CD14-positive monocyte (primary cell): ENCODE data around the gene PHF13. TPM values are rescaled to one million over a fixed set of nuclear protein-coding genes. Genes with fewer than 3 reads are reported as not detected.

Source experiments
- DNase-seq, 3 donors: peaks; one replicate each; pipeline ENCODE4 v3.0.0-alpha.2; 2011 to 2022
- H2AFZ ChIP-seq: 2 replicates; pipeline ENCODE4 v1.6.0; 2012; ENCODE audit warnings: mild to moderate bottlenecking, low read depth, low read length, inconsistent platforms; ENCODE audit not compliant: insufficient read depth, poor library complexity, severe bottlenecking
- H3K27ac ChIP-seq, 2 donors: 1 replicate in 1 of 2; 2 replicates in 1 of 2; pipeline ENCODE4 v1.5.1; 2012 to 2013; ENCODE audit warnings: low read length in 2 of 2, control low read depth in 1 of 2, inconsistent platforms in 1 of 2, low read depth in 1 of 2, mild to moderate bottlenecking in 1 of 2
- H3K27me3 ChIP-seq, 2 donors: one replicate each; pipeline versions ENCODE4 v1.6.0 to v1.6.1; 2011 to 2013; ENCODE audit warnings: low read length in 2 of 2; ENCODE audit not compliant: control insufficient read depth in 2 of 2, insufficient read depth in 2 of 2
- H3K36me3 ChIP-seq, 2 donors: replicated peaks in 1 of 2; 1 replicate in 1 of 2; 2 replicates in 1 of 2; pipeline versions ENCODE4 v1.5.1 to v1.6.1; 2012 to 2013; ENCODE audit warnings: low read length in 2 of 2, control low read depth in 1 of 2, inconsistent platforms in 1 of 2, mild to moderate bottlenecking in 1 of 2; ENCODE audit not compliant: insufficient read depth in 2 of 2, control insufficient read depth in 1 of 2
- H3K4me1 ChIP-seq, 2 donors: 1 replicate in 1 of 2; 2 replicates in 1 of 2; pipeline versions ENCODE4 v1.5.1 to v1.6.1; 2012 to 2013; ENCODE audit warnings: low read length in 2 of 2, control low read depth in 1 of 2, inconsistent platforms in 1 of 2, mild to moderate bottlenecking in 1 of 2, moderate library complexity in 1 of 2; ENCODE audit not compliant: insufficient read depth in 2 of 2, control insufficient read depth in 1 of 2
- H3K4me2 ChIP-seq: replicated peaks from 2 replicates; pipeline ENCODE3; 2012; ENCODE audit warnings: low read length, moderate library complexity, mild to moderate bottlenecking; ENCODE audit not compliant: poor library complexity, severe bottlenecking; ENCODE audit errors: extremely low read depth
- H3K4me3 ChIP-seq, 3 experiments: fragments of 200-600 bp in 1 of 3; sonication (generic) in 1 of 3; replicated peaks in 1 of 3; 1 replicate in 2 of 3; 2 replicates in 1 of 3; pipeline ENCODE4 v1.5.1; 2011 to 2013; ENCODE audit warnings: low read length in 3 of 3, mild to moderate bottlenecking in 3 of 3, control low read depth in 2 of 3, low read depth in 2 of 3, inconsistent platforms in 1 of 3, moderate library complexity in 1 of 3
- H3K79me2 ChIP-seq: 2 replicates; pipeline ENCODE4 v1.6.0; 2012; ENCODE audit warnings: mild to moderate bottlenecking, control low read depth, inconsistent platforms, low read length, moderate library complexity; ENCODE audit not compliant: insufficient read depth
- H3K9ac ChIP-seq: 2 replicates; pipeline ENCODE4 v1.6.0; 2017; ENCODE audit warnings: low read length, mild to moderate bottlenecking; ENCODE audit not compliant: insufficient read depth, poor library complexity, severe bottlenecking
- H3K9me3 ChIP-seq, 2 donors: replicated peaks in 1 of 2; 1 replicate in 1 of 2; 2 replicates in 1 of 2; pipeline versions ENCODE4 v1.5.1 to v1.6.1; 2012 to 2013; ENCODE audit warnings: low read length in 2 of 2, control low read depth in 1 of 2; ENCODE audit not compliant: control insufficient read depth in 1 of 2, insufficient read depth in 1 of 2
- H4K20me1 ChIP-seq: 2 replicates; pipeline ENCODE4 v1.6.0; 2012; ENCODE audit warnings: mild to moderate bottlenecking, low read length, control low read depth, moderate library complexity; ENCODE audit not compliant: insufficient read depth
- H3K27ac Mint-ChIP-seq, 7 donors: one replicate each; pipeline ENCODE4 v1.8.0; 2020; ENCODE audit warnings: mild to moderate bottlenecking in 7 of 7, mixed read lengths in 7 of 7, moderate library complexity in 6 of 7, inconsistent platforms in 2 of 7
- H3K27me3 Mint-ChIP-seq, 3 donors: one replicate each; pipeline ENCODE4 v1.8.0; 2021 to 2022; ENCODE audit warnings: low read depth in 3 of 3, mild to moderate bottlenecking in 3 of 3, mixed read lengths in 3 of 3, moderate library complexity in 3 of 3, inconsistent platforms in 1 of 3
- H3K36me3 Mint-ChIP-seq, 2 donors: one replicate each; pipeline ENCODE4 v1.8.0; 2020; ENCODE audit warnings: mixed read lengths in 2 of 2, inconsistent platforms in 1 of 2, mild to moderate bottlenecking in 1 of 2
- H3K4me1 Mint-ChIP-seq: one replicate; pipeline ENCODE4 v1.8.0; 2020; ENCODE audit warnings: mild to moderate bottlenecking, mixed read lengths
- H3K4me3 Mint-ChIP-seq, 2 donors: one replicate each; pipeline ENCODE4 v1.8.0; 2020; ENCODE audit warnings: mild to moderate bottlenecking in 2 of 2, mixed read lengths in 2 of 2, moderate library complexity in 1 of 2
- H3K9me3 Mint-ChIP-seq, 7 donors: one replicate each; pipeline ENCODE4 v1.8.0; 2020 to 2022; ENCODE audit warnings: mixed read lengths in 7 of 7, mild to moderate bottlenecking in 6 of 7, moderate library complexity in 6 of 7, inconsistent platforms in 2 of 7
- CTCF ChIP-seq: fragments of 200-600 bp; IDR thresholded peaks from one replicate; pipeline ENCODE4 v1.8.0; 2022; ENCODE audit warnings: antibody characterized with exemption, mild to moderate bottlenecking
- WGBS: methylation state at CpG from one replicate; pipeline ENCODE4 v1.1.5; 2013; ENCODE audit warnings: missing lambda C conversion rate; ENCODE audit not compliant: insufficient coverage; 5-methylcytosine and 5-hydroxymethylcytosine counted together
- intact Hi-C, 2 donors: fragments of 100-400 bp; cut with micrococcal nuclease; formaldehyde crosslinking; loops; one replicate each; pipeline versions ENCODE4 v1.15.0 to v1.15.1; 2023
- polyA plus RNA-seq, 3 donors: library from polyadenylated mRNA; depleted of rRNA in 1 of 3; unstranded in 2 of 3; stranded (reverse) in 1 of 3; fragments of 300-500 nt in 2 of 3; fragments of >200 nt in 1 of 3; fragmentation: Illumina TruSeq in 2 of 3; gene quantifications; 1 replicate in 2 of 3; 2 replicates in 1 of 3; pipeline ENCODE4 v1.2.3, GENCODE V29; 2012 to 2021

PHF13 gene
- polyA plus RNA-seq, 3 donors, result 1.0 to 7.3 (median 1.7) TPM

DNA sequence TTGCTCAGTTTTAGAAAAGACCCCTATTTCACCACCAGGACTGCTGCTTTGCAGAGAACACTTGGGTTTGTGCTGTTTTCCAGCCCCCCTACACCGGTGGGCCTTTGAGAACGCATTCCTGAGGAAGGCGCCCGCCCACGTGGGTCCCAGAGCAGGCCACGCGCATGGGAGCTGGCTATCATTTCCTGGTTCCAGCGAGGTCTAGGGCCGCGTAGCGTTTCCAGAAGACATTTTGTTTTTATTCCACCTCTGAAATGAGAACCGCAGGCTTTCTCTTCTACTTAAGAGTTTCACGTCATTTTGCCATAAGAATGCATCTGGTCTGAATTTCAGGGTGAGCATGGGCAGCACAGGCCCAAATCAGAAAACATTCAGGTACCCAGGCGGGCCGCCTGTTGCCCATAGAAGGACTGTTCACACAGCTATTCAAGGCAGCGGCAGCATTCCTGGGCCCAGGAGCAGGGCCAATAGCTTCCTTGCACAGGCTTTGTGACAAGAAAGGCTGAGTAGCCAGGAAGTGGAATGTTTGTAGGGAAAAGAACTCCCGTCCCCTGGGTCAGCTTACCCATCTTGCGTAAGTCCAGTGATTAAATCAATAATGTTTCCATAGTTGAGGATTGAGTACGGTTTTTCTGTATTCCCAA, 9.5 kb upstream of the PHF13 start:
- Histone ChIP-seq H3K27me3 (no peaks in the 10 kb centered on the region), H3K9ac (peak overlapping the region; percentile 97), H3K36me3 (no peaks in the 10 kb centered on the region), H3K4me2 (peak overlapping the region; percentile 94), H3K4me3 (peak overlapping the region; percentile 58 to 93 (median 74)), H3K79me2 (peaks cover 34% of the 10 kb centered on the region), H2AFZ (peak overlapping the region; percentile 84), H3K27ac (peak overlapping the region; percentile 98 to 99), H4K20me1 (peaks cover 33% of the 10 kb centered on the region), H3K4me1 (peaks cover 31 to 45% of the 10 kb centered on the region in 2 donors), H3K9me3 (no peaks in the 10 kb centered on the region)
- H3K27ac Mint-ChIP-seq, result peak overlapping the region; percentile 97 to 99 (median 98)
- no peak for TF ChIP-seq CTCF
- 53% methylated on average over 14 of the region's 19 CpGs for WGBS
- H3K9me3 Mint-ChIP-seq, result no peaks in the 10 kb centered on the region
- peaks cover 0 to 6% of the 10 kb centered on the region in 2 donors for H3K36me3 Mint-ChIP-seq
- H3K27me3 Mint-ChIP-seq, result peaks cover 8 to 9% (median 9%) of the 10 kb centered on the region in 3 donors
- H3K4me3 Mint-ChIP-seq, result peak overlapping the region; percentile 86 to 87
- intact Hi-C loops, result loop anchor here in 1 of 2 donors (1.0 to 10.0 kb wide), 2 partner anchors 9 to 181 kb away; partner anchors contain the start of genes CAMTA1 and PHF13
- DNase-seq, result peak; percentile 28 to 41 (median 34)
- H3K4me1 Mint-ChIP-seq, result peaks cover 26% of the 10 kb centered on the region

GRCh38 chr1:6612641-6613360, 730 bp upstream of the PHF13 start:
- Mint-ChIP-seq H3K27ac (peak overlapping the region; percentile 72 to 90 (median 80)), H3K4me3 (peak overlapping the region; percentile 88 to 94), H3K4me1 (peaks cover 16% of the 10 kb centered on the region), H3K9me3 (peaks cover 0 to 4% (median 0%) of the 10 kb centered on the region in 7 donors), H3K27me3 (peaks cover 11 to 25% (median 17%) of the 10 kb centered on the region in 3 donors), H3K36me3 (peaks cover 8 to 14% of the 10 kb centered on the region in 2 donors)
- DNase-seq, result peak in 2 of 3 donors; percentile 10 to 39
- intact Hi-C loops, result loop anchor here in 1 of 2 donors (1.0 kb wide), 2 partner anchors 10 to 32 kb away; no protein-coding TSS in a partner anchor
- Histone ChIP-seq H3K27me3 (peaks cover 5 to 13% of the 10 kb centered on the region in 2 donors), H3K9me3 (no peaks in the 10 kb centered on the region), H3K4me2 (peak overlapping the region; percentile 85), H4K20me1 (peaks cover 6% of the 10 kb centered on the region), H2AFZ (peak overlapping the region; percentile 91), H3K4me3 (peak overlapping the region; percentile 72 to 90 (median 88)), H3K9ac (peak overlapping the region; percentile 77), H3K36me3 (no peaks in the 10 kb centered on the region), H3K27ac (peak overlapping the region; percentile 31 to 76), H3K4me1 (peaks cover 16 to 19% of the 10 kb centered on the region in 2 donors), H3K79me2 (peaks cover 5% of the 10 kb centered on the region)
- WGBS, result under 1% methylated on average over 61 of the region's 67 CpGs
- no peak for TF ChIP-seq CTCF
